ENCODE measurements around the gene DHCR7. TPM values are rescaled to one million over a fixed set of nuclear protein-coding genes. Genes with fewer than 3 reads are reported as not detected.

DHCR7 gene
- 11.0 and 15.3 TPM in 2 replicates for polyA plus RNA-seq

GRCh38 chr11:71448257-71449171, at the start of gene DHCR7:
Gene DHCR7 (minus strand): TSS chr11:71448393. CDS start chr11:71444952, 3,441 bp downstream.

GRCh38 chr11:71453037-71453917, 5.1 kb upstream of the DHCR7 start, which contains the start of gene NADSYN1:
Gene NADSYN1 (plus strand): TSS chr11:71453203. CDS start chr11:71453297, 94 bp downstream.

Other genes with a start within 250 kb of the DHCR7 start
- 27.9 and 39.4 TPM in 2 replicates for gene SHANK2, start 195.8 kb downstream of the DHCR7 start, polyA plus RNA-seq
- gene NADSYN1, start 4.8 kb upstream of the DHCR7 start, polyA plus RNA-seq: 12.3 and 16.0 TPM in 2 replicates
- gene KRTAP5-7, start 78.9 kb upstream of the DHCR7 start, polyA plus RNA-seq: 2.5 TPM in 1 of 2 replicates, not detected in the other
- not detected in 2 replicates for gene KRTAP5-8, start 89.6 kb upstream of the DHCR7 start, polyA plus RNA-seq
- gene KRTAP5-9, start 100.0 kb upstream of the DHCR7 start, polyA plus RNA-seq: not detected in 2 replicates
- not detected in 2 replicates for gene KRTAP5-10, start 117.2 kb upstream of the DHCR7 start, polyA plus RNA-seq
- 0.81 and 2.2 TPM in 2 replicates for gene KRTAP5-11, start 134.5 kb upstream of the DHCR7 start, polyA plus RNA-seq